ENCODE measurements around the gene MYL9.

DNA sequence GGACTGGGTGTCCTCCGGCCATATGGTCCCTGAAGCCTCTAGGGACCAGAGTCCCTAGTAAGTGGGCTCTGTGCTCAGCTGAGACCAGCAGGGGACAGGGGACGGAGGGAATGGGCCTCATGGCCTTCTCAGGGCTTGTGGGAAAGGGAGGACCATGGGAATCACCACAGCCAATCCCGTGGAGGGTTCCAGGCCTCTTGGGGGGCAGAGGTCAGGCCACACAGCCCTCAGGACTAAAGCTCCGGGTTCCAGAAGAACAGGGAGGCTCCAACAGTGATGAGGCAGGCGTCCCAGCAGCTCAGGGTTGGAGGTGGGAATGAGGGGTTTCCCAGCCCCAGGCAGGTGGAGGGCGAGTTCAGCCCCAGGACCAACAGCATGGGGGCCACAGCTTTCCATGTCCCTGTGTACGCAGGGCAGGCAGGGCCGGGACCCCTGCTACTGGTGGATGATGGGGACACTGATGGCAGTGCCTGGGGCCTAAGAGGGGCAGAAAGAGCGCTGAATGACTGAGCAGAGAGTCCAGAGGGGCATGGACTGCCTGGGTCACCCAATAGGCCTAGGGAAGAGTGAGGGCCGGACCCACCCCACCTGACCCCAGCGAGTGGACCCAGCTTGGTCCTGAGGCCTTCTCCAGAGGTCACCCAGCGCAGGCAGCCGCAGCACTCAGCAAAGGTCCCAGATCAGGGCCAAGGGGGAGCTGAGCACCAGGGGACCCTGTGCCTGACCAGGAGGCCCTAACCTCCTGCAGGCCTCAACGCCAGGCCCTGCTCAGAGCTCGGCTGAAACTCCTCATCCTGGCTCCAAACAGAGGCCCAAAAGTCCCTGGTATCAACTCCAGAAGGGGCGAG lies 8.8 kb downstream of the MYL9 start:
- TF ChIP-seq CTCF (conservative IDR thresholded peaks at IDR 0.05; ENCODE audit: low read length) (no peak), EZH2phosphoT487 (IDR thresholded peaks at IDR 0.05; ENCODE audit: borderline replicate concordance) (no peak)

All from Loucy (cell line).